Gastrocnemius medialis (tissue), 4 donors: ENCODE results near the gene SAYSD1.

ENCODE experiments used
- POLR2A ChIP-seq, 2 donors: fragments of 450-650 bp; IDR thresholded peaks; one replicate each; pipeline ENCODE4 v1.6.1; 2017; ENCODE audit warnings: antibody characterized with exemption in 2 of 2, mild to moderate bottlenecking in 2 of 2, moderate library complexity in 2 of 2
- TF ChIP-seq, protein P1 (sequence below), 5 experiments: fragments of 450-650 bp in 3 of 5; fragments of 200-600 bp in 2 of 5; sonication (generic) in 2 of 5; IDR thresholded peaks in 4 of 5; conservative IDR thresholded peaks in 1 of 5; 1 replicate in 4 of 5; 2 replicates in 1 of 5; pipeline ENCODE4 v1.5.1; 2016 to 2019; ENCODE audit warnings: antibody characterized with exemption in 5 of 5, mild to moderate bottlenecking in 3 of 5, moderate library complexity in 3 of 5

DNA sequence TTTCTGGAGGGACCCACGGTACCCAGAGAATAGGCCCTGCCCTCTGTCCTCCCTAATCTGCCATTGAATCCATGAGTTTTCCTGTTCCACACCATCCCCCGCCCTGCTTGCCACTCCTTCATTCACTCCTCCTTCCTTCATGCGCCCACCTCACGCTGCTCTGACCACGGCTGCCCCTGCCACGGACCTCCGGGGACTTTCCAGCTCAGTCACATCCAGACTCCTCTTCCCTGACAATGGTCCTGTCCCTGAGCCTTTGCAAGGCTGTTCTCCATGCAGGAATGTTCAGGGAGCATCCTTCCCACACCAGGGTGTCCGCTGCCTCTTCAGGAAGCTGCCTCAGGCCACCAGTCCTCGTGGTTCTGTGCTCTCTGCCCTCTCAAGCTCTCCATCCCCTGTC lies 40.5 kb downstream of the SAYSD1 start:
- no peak for TF ChIP-seq POLR2A (IDR thresholded peaks at IDR 0.05)
- TF ChIP-seq, protein P1, sequence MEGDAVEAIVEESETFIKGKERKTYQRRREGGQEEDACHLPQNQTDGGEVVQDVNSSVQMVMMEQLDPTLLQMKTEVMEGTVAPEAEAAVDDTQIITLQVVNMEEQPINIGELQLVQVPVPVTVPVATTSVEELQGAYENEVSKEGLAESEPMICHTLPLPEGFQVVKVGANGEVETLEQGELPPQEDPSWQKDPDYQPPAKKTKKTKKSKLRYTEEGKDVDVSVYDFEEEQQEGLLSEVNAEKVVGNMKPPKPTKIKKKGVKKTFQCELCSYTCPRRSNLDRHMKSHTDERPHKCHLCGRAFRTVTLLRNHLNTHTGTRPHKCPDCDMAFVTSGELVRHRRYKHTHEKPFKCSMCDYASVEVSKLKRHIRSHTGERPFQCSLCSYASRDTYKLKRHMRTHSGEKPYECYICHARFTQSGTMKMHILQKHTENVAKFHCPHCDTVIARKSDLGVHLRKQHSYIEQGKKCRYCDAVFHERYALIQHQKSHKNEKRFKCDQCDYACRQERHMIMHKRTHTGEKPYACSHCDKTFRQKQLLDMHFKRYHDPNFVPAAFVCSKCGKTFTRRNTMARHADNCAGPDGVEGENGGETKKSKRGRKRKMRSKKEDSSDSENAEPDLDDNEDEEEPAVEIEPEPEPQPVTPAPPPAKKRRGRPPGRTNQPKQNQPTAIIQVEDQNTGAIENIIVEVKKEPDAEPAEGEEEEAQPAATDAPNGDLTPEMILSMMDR (IDR thresholded peaks at IDR 0.05 in 4 of 5, conservative IDR thresholded peaks at IDR 0.05 in 1 of 5): no peak
